TTC549 (cell line): Measurements from ENCODE around the gene OTOL1.

ENCODE experiments used
- FAIRE-seq: peaks from 2 replicates; lab custom pipeline; 2012; peaks lifted over from hg19 to GRCh38; lab: Jason Lieb, UNC

Gene OTOL1

DNA sequence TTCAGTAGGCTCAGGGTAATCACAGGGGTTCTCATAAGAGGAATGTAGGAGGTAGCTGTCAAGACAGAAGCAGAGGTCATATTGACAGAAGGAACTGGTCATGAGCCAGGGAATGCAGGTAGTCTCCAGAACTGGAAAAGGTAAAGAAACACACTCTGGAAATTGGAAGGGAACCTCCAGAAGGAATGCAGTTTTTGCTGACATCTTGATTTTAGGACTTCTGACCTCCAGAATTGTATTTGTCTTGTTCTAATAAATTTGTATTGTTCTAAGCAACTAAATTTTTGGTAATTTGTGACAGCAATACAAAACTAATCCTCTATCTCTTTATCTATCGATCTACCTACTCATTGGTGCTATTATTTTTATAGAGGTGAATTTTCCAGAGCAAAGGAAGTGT lies 49.2 kb downstream of the OTOL1 start:
- FAIRE-seq: no peak

GRCh38 chr3:161548301-161548700 lies 51.7 kb downstream of the OTOL1 start:
- no peak for FAIRE-seq

- no peak for FAIRE-seq
Measured at GRCh38 chr3:161549261-161549660, 52.7 kb downstream of the OTOL1 start.

DNA sequence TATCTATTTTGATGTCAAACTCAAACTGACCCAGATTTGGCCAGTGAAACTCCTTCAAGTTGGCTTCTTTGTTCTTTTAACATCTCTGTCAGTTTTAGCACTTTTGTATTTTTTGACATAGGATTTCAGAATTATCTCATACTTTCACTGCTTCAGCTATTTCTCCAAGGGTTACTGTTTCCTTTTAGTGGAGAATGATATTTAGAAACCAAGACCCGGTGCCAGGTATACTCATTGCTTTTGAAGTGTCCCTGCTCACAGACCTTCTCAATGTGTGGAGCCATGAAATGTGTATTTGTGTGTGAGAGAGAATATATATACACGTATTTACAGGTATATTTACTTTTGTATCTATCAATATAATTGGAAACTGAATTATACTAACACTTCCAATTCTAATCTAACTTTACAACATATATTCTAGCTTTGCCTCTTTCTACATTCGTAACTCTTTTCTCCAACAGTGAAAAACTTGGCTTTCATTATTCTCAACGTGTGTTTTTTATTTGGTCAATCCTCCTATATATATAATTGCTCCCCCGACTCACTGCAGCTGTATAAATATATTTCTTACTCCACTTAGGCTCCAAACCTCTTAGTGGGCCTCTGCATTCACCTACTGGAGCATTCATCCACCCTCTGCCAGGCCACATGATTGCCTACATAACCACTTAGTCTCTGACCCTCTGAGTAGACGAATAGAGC lies 54.0 kb downstream of the OTOL1 start:
- no peak for FAIRE-seq

- FAIRE-seq: no peak
Measured at GRCh38 chr3:161551697-161552096, 55.1 kb downstream of the OTOL1 start.

- no peak for FAIRE-seq
Measured at GRCh38 chr3:161552984-161553560, 56.5 kb downstream of the OTOL1 start.
